B cell (primary cell): ENCODE results near the gene PRDM11. TPM values are rescaled to one million over a fixed set of nuclear protein-coding genes. Genes with fewer than 3 reads are reported as not detected.

Source experiments
- ATAC-seq: fragments of 200-7000 bp; cut with Tn5 transposase; one replicate; pipeline ENCODE4 v1.10.0; 2021; ENCODE audit warnings: low read depth, mild to moderate bottlenecking, moderate number of reproducible peaks, moderate library complexity
- CTCF ChIA-PET: fragments of 350-600 bp; sonication (Branson Sonifier 250); formaldehyde crosslinking; loops from one replicate; lab custom pipeline; 2021; ENCODE audit warnings: antibody characterized with exemption, inconsistent platforms; lab: Charles Lee
- POLR2A ChIA-PET: fragments of 350-600 bp; sonication (Branson Sonifier 250); formaldehyde crosslinking; loops from one replicate; lab custom pipeline; 2021; ENCODE audit warnings: antibody characterized with exemption; lab: Charles Lee
- DNase-seq: peaks from one replicate; pipeline ENCODE4 v3.0.0; 2013
- H2AFZ ChIP-seq: 2 replicates; pipeline ENCODE4 v1.6.1; 2012; ENCODE audit warnings: mild to moderate bottlenecking, low read depth, low read length; ENCODE audit not compliant: insufficient read depth, poor library complexity, severe bottlenecking
- H3K27ac ChIP-seq, 2 donors: 1 replicate in 1 of 2; 2 replicates in 1 of 2; pipeline ENCODE4 v1.5.1; 2012 to 2013; ENCODE audit warnings: low read length in 2 of 2, mild to moderate bottlenecking in 2 of 2, moderate library complexity in 1 of 2
- H3K27me3 ChIP-seq, 4 experiments: fragments of 200-600 bp in 1 of 4; sonication (generic) in 1 of 4; replicated peaks in 1 of 4; 1 replicate in 2 of 4; 2 replicates in 2 of 4; pipeline versions ENCODE4 v1.6.1 to v1.7.0; 2013 to 2016; ENCODE audit warnings: low read length in 3 of 4, mild to moderate bottlenecking in 2 of 4, mixed read lengths in 1 of 4, moderate library complexity in 1 of 4; ENCODE audit not compliant: insufficient read depth in 4 of 4, control insufficient read depth in 3 of 4; ENCODE audit errors: control extremely low read depth in 1 of 4
- H3K36me3 ChIP-seq, 2 experiments: replicated peaks in 1 of 2; 1 replicate in 1 of 2; 2 replicates in 1 of 2; pipeline versions ENCODE4 v1.6.1 to v1.7.1; 2013; ENCODE audit warnings: low read length in 1 of 2; ENCODE audit not compliant: insufficient read depth in 2 of 2, control insufficient read depth in 1 of 2; ENCODE audit errors: control extremely low read depth in 1 of 2, extremely low read depth in 1 of 2
- H3K4me1 ChIP-seq, 2 donors: fragments of 200-600 bp in 1 of 2; sonication (generic) in 1 of 2; 1 replicate in 1 of 2; 2 replicates in 1 of 2; pipeline versions ENCODE4 v1.5.1 to v1.6.1; 2013 to 2017; ENCODE audit warnings: low read length in 2 of 2; ENCODE audit not compliant: control insufficient read depth in 2 of 2, insufficient read depth in 2 of 2
- H3K4me2 ChIP-seq: replicated peaks from 2 replicates; pipeline ENCODE3; 2012; ENCODE audit warnings: mild to moderate bottlenecking, low read depth, low read length; ENCODE audit not compliant: poor library complexity, severe bottlenecking
- H3K4me3 ChIP-seq, 5 experiments: fragments of 200-600 bp in 1 of 5; sonication (generic) in 1 of 5; 1 replicate in 3 of 5; 2 replicates in 2 of 5; pipeline versions ENCODE4 v1.5.1 to v1.7.0; 2011 to 2016; ENCODE audit warnings: low read length in 4 of 5, mild to moderate bottlenecking in 4 of 5, low read depth in 2 of 5, control low read depth in 1 of 5, moderate library complexity in 1 of 5; ENCODE audit not compliant: insufficient read depth in 1 of 5; ENCODE audit errors: control extremely low read depth in 1 of 5, extremely low read depth in 1 of 5
- H3K79me2 ChIP-seq: fragments of 200-600 bp; sonication (generic); one replicate; pipeline ENCODE4 v1.6.0; 2016; ENCODE audit warnings: low read length; ENCODE audit not compliant: control insufficient read depth, insufficient read depth
- H3K9ac ChIP-seq: fragments of 200-600 bp; sonication (generic); 2 replicates; pipeline ENCODE4 v1.6.1; 2017; ENCODE audit warnings: mild to moderate bottlenecking, low read length, moderate library complexity
- H3K9me3 ChIP-seq, 3 donors: one replicate each; pipeline versions ENCODE4 v1.6.1 to v1.7.1; 2013; ENCODE audit warnings: low read length in 2 of 3; ENCODE audit not compliant: control insufficient read depth in 2 of 3, insufficient read depth in 1 of 3; ENCODE audit errors: control extremely low read depth in 1 of 3
- H4K20me1 ChIP-seq: 2 replicates; pipeline ENCODE4 v1.6.0; 2012; ENCODE audit warnings: mild to moderate bottlenecking, low read length; ENCODE audit not compliant: insufficient read depth, control insufficient read depth, poor library complexity, severe bottlenecking
- H3K27ac Mint-ChIP-seq: one replicate; pipeline ENCODE4 v1.8.0; 2021; ENCODE audit warnings: mixed read lengths
- H3K27me3 Mint-ChIP-seq: one replicate; pipeline ENCODE4 v1.8.0; 2021; ENCODE audit warnings: mixed read lengths
- H3K4me1 Mint-ChIP-seq: one replicate; pipeline ENCODE4 v1.8.0; 2021; ENCODE audit warnings: mixed read lengths
- H3K4me3 Mint-ChIP-seq: one replicate; pipeline ENCODE4 v1.8.0; 2021; ENCODE audit warnings: mixed read lengths
- H3K9me3 Mint-ChIP-seq: one replicate; pipeline ENCODE4 v1.8.0; 2022; ENCODE audit warnings: mixed read lengths; ENCODE audit not compliant: insufficient read depth
- EZH2 ChIP-seq: IDR thresholded peaks from 2 replicates; pipeline ENCODE4 v1.6.1; 2012; ENCODE audit warnings: borderline replicate concordance, low read depth, mild to moderate bottlenecking, moderate library complexity, low read length; ENCODE audit not compliant: insufficient read depth, poor library complexity, severe bottlenecking
- WGBS: methylation state at CpG from one replicate; pipeline ENCODE4 v1.1.5; 2013; ENCODE audit warnings: missing lambda C conversion rate; ENCODE audit not compliant: insufficient coverage; 5-methylcytosine and 5-hydroxymethylcytosine counted together
- intact Hi-C: fragments of 100-400 bp; cut with micrococcal nuclease; formaldehyde crosslinking; loops from one replicate; pipeline ENCODE4 v1.10.0; 2022
- polyA plus RNA-seq: library from polyadenylated mRNA; depleted of rRNA; stranded (reverse); fragments of >200 nt; gene quantifications from 2 replicates; pipeline ENCODE4 v1.2.3, GENCODE V29; 2012
- total RNA-seq, 2 donors: library from RNA; stranded (reverse); fragments of 120-200 nt in 1 of 2; gene quantifications; 1 replicate in 1 of 2; 2 replicates in 1 of 2; pipeline versions ENCODE4 v1.2.3 to v1.2.4, GENCODE V29; 2013 to 2022
- TF ChIP-seq, protein P1 (sequence below): fragments of 200-600 bp; IDR thresholded peaks from one replicate; pipeline ENCODE4 v1.8.0; 2022; ENCODE audit warnings: antibody characterized with exemption, mild to moderate bottlenecking

PRDM11 gene
- total and polyA plus RNA-seq, 2 donors (not counting 1 experiment from before 2014, with no cell fraction given) = 9.5 to 26.2 TPM

DNA sequence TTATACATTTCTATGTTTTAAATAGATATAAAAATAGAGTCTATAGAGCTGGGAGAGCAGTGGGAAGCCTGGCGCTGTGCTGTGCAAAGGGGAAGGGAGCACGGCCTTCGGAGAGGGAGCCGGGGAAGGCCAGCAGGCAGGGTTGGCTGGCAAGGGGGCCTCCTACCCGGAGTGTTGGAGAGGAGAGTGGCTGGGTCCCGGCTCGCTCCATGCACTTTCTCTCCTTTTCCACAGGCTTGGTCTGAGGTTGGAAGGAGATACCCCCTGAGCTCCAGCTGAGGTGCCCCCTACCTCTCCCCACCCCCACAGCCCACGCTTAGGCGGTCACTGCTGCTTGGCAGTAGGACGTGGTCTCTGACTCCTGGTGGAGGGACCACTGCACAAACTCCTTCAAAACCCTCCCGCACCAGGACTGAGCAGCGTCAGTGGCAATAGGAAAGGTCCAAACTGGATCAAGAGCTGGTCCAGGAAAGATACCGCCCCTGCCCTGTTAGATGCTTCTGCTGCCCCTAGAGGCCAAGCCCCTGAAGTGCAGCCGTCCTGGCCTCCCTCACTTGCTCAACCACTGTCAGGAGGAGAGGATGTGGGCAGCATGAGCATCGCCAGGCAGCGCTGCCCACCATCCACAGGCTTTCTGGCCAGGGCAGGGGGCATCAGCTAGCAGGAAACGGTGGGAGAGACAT lies 86.8 kb downstream of the PRDM11 start:
- DNase-seq (peak; percentile 57), ATAC-seq (peak; percentile 64)
- Mint-ChIP-seq H3K9me3 (no peaks in the 10 kb centered on the region), H3K27ac (no peak overlapping the region), H3K4me1 (no peaks in the 10 kb centered on the region), H3K4me3 (no peak overlapping the region), H3K27me3 (peaks cover 13% of the 10 kb centered on the region)
- H3K79me2 ChIP-seq = no peaks in the 10 kb centered on the region
- TF ChIP-seq EZH2 = no peak
- TF ChIP-seq, protein P1, sequence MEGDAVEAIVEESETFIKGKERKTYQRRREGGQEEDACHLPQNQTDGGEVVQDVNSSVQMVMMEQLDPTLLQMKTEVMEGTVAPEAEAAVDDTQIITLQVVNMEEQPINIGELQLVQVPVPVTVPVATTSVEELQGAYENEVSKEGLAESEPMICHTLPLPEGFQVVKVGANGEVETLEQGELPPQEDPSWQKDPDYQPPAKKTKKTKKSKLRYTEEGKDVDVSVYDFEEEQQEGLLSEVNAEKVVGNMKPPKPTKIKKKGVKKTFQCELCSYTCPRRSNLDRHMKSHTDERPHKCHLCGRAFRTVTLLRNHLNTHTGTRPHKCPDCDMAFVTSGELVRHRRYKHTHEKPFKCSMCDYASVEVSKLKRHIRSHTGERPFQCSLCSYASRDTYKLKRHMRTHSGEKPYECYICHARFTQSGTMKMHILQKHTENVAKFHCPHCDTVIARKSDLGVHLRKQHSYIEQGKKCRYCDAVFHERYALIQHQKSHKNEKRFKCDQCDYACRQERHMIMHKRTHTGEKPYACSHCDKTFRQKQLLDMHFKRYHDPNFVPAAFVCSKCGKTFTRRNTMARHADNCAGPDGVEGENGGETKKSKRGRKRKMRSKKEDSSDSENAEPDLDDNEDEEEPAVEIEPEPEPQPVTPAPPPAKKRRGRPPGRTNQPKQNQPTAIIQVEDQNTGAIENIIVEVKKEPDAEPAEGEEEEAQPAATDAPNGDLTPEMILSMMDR = peak; percentile 76
- no peak overlapping the region for H2AFZ ChIP-seq
- H3K36me3 ChIP-seq = no peaks in the 10 kb centered on the region
- H3K4me2 ChIP-seq = no peak overlapping the region
- WGBS = 63% methylated on average over 8 of the region's 17 CpGs
- no peaks in the 10 kb centered on the region for H3K4me1 ChIP-seq
- no peak overlapping the region for H3K27ac ChIP-seq
- H3K9me3 ChIP-seq = peaks cover 0 to 5% (median 0%) of the 10 kb centered on the region in 3 donors
- intact Hi-C loops = no loop called here
- peaks cover 0 to 6% (median 1%) of the 10 kb centered on the region in 4 experiments for H3K27me3 ChIP-seq
- H3K9ac ChIP-seq = no peak overlapping the region
- H4K20me1 ChIP-seq = no peaks in the 10 kb centered on the region
- H3K4me3 ChIP-seq = no peak overlapping the region
- CTCF ChIA-PET = interaction anchor here (0.7 to 2.8 kb wide), 8 partner anchors 12 to 306 kb away, joined by 3 to 14 read pairs (median 4); no protein-coding TSS in a partner anchor
- POLR2A ChIA-PET = no interaction called here

DNA sequence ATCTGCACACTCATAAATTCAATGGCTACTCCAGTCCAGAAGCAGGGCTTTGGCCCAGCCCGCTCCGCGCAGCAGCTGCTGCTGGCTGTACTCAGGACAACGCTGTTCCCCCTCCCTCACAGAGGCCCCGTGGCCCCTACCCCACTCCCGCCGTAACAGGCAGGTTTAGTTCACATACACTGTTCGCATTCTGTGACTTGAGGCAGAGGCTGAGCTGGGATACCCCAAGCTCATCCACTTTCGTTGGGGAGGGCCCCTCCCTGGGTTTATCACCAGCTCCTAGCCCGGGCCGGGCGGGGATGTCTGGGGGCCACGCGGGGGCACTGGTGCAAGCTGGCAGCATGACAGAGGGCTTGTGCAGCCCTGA lies 87.3 kb downstream of the PRDM11 start:
- ChIA-PET POLR2A (no interaction called here), CTCF (interaction anchor here (0.8 to 2.8 kb wide), 6 partner anchors 11 to 307 kb away, joined by 3 to 14 read pairs (median 4); no protein-coding TSS in a partner anchor)
- no peak for DNase-seq
- Histone ChIP-seq H3K4me1 (no peaks in the 10 kb centered on the region), H3K9me3 (peaks cover 0 to 5% (median 0%) of the 10 kb centered on the region in 3 donors), H3K79me2 (no peaks in the 10 kb centered on the region), H4K20me1 (no peaks in the 10 kb centered on the region), H3K9ac (no peak overlapping the region), H2AFZ (no peak overlapping the region), H3K27me3 (peaks cover 0 to 6% (median 1%) of the 10 kb centered on the region in 4 experiments), H3K36me3 (no peaks in the 10 kb centered on the region), H3K4me3 (no peak overlapping the region), H3K27ac (no peak overlapping the region), H3K4me2 (no peak overlapping the region)
- intact Hi-C loops = no loop called here
- Mint-ChIP-seq H3K4me1 (no peaks in the 10 kb centered on the region), H3K4me3 (no peak overlapping the region), H3K9me3 (no peaks in the 10 kb centered on the region), H3K27me3 (peaks cover 16% of the 10 kb centered on the region), H3K27ac (no peak overlapping the region)
- 83% methylated on average over 14 of the region's 14 CpGs for WGBS
- no peak for ATAC-seq
- TF ChIP-seq EZH2 = no peak
- TF ChIP-seq, protein P1 = peak; percentile 18
